Neuronal stem cell (in vitro differentiated cells): Measurements from ENCODE around the gene GLTP. TPM values are rescaled to one million over a fixed set of nuclear protein-coding genes. Genes with fewer than 3 reads are reported as not detected.
"Not testable (repeated sequence)": the region's sequence is repeated elsewhere in the genome, so short reads cannot be mapped to it uniquely, and the experiment has no call there.

Experiments
- DNase-seq: peaks from one replicate; pipeline ENCODE4 v3.0.0-alpha.2; 2013; ENCODE audit warnings: low spot score
- H2AFZ ChIP-seq: one replicate; pipeline ENCODE4 v1.6.1; 2013; ENCODE audit warnings: mild to moderate bottlenecking, low read length, inconsistent platforms
- H2AK5ac ChIP-seq: 2 replicates; pipeline ENCODE4 v1.6.1; 2013; ENCODE audit warnings: low read depth, mild to moderate bottlenecking, inconsistent platforms, low read length, moderate library complexity, mixed read lengths
- H2BK120ac ChIP-seq: 2 replicates; pipeline ENCODE4 v1.6.1; 2013; ENCODE audit warnings: low read depth, mild to moderate bottlenecking, inconsistent platforms, low read length, moderate library complexity, mixed read lengths
- H2BK12ac ChIP-seq: one replicate; pipeline ENCODE4 v1.6.1; 2013; ENCODE audit warnings: low read length, inconsistent platforms
- H2BK15ac ChIP-seq: 2 replicates; pipeline ENCODE4 v1.6.1; 2013; ENCODE audit warnings: mild to moderate bottlenecking, low read length, inconsistent platforms, mixed read lengths
- H2BK5ac ChIP-seq: one replicate; pipeline ENCODE4 v1.6.1; 2013; ENCODE audit warnings: inconsistent platforms, mild to moderate bottlenecking, low read length, moderate library complexity
- H3K14ac ChIP-seq: one replicate; pipeline ENCODE4 v1.6.1; 2013; ENCODE audit warnings: low read length, inconsistent platforms
- H3K18ac ChIP-seq: 2 replicates; pipeline ENCODE4 v1.6.1; 2013; ENCODE audit warnings: low read length, inconsistent platforms
- H3K23ac ChIP-seq: 2 replicates; pipeline ENCODE4 v1.6.1; 2013; ENCODE audit warnings: low read depth, mild to moderate bottlenecking, mixed read lengths, low read length, inconsistent platforms; ENCODE audit not compliant: poor library complexity
- H3K27ac ChIP-seq: replicated peaks from 3 replicates; pipeline ENCODE4 v1.5.1; 2013; ENCODE audit warnings: low read length, inconsistent platforms
- H3K27me3 ChIP-seq, 3 experiments: 2 replicates each; pipeline ENCODE4 v1.6.1; 2013; ENCODE audit warnings: low read length in 3 of 3, mild to moderate bottlenecking in 2 of 3, inconsistent platforms in 1 of 3, low read depth in 1 of 3, mixed read lengths in 1 of 3, moderate library complexity in 1 of 3; ENCODE audit not compliant: control insufficient read depth in 3 of 3, insufficient read depth in 3 of 3
- H3K36me3 ChIP-seq, 2 donors: replicated peaks in 1 of 2; 2 replicates each; pipeline ENCODE4 v1.6.1; 2013; ENCODE audit warnings: low read length in 2 of 2; ENCODE audit not compliant: control insufficient read depth in 2 of 2, insufficient read depth in 2 of 2
- H3K4ac ChIP-seq: 2 replicates; pipeline ENCODE4 v1.6.1; 2013; ENCODE audit warnings: inconsistent platforms, mild to moderate bottlenecking, low read length, moderate library complexity
- H3K4me1 ChIP-seq, 2 donors: 1 replicate in 1 of 2; 2 replicates in 1 of 2; pipeline ENCODE4 v1.6.1; 2013; ENCODE audit warnings: low read length in 2 of 2, low read depth in 1 of 2; ENCODE audit not compliant: control insufficient read depth in 2 of 2, insufficient read depth in 1 of 2
- H3K4me2 ChIP-seq: one replicate; pipeline ENCODE4 v1.6.1; 2013; ENCODE audit warnings: mild to moderate bottlenecking, low read length, inconsistent platforms; ENCODE audit not compliant: insufficient read depth, poor library complexity, severe bottlenecking
- H3K4me3 ChIP-seq, 2 donors: 2 replicates each; pipeline ENCODE4 v1.5.1; 2013; ENCODE audit warnings: low read length in 2 of 2, mild to moderate bottlenecking in 2 of 2, inconsistent platforms in 1 of 2, moderate library complexity in 1 of 2
- H3K79me1 ChIP-seq: one replicate; pipeline ENCODE4 v1.6.1; 2013; ENCODE audit warnings: low read depth, mild to moderate bottlenecking, inconsistent platforms, low read length, moderate library complexity
- H3K9ac ChIP-seq: one replicate; pipeline ENCODE4 v1.6.1; 2013; ENCODE audit warnings: mild to moderate bottlenecking, low read depth, low read length, inconsistent platforms; ENCODE audit not compliant: poor library complexity
- H3K9me3 ChIP-seq, 2 donors: replicated peaks in 1 of 2; 2 replicates each; pipeline versions ENCODE3 to v1.6.1; 2013; ENCODE audit warnings: low read length in 2 of 2, mild to moderate bottlenecking in 2 of 2, inconsistent platforms in 1 of 2, low read depth in 1 of 2, mixed read lengths in 1 of 2, moderate library complexity in 1 of 2; ENCODE audit not compliant: control insufficient read depth in 2 of 2, insufficient read depth in 1 of 2
- H4K8ac ChIP-seq: one replicate; pipeline ENCODE4 v1.6.1; 2013; ENCODE audit warnings: low read depth, mild to moderate bottlenecking, inconsistent platforms, low read length, moderate library complexity
- H4K91ac ChIP-seq: one replicate; pipeline ENCODE4 v1.6.1; 2013; ENCODE audit warnings: low read length, low read depth, mild to moderate bottlenecking, inconsistent platforms; ENCODE audit not compliant: poor library complexity
- WGBS, 2 donors: extraction: QIAGEN DNeasy Blood & Tissue Kit; methylation state at CpG; one replicate each; pipeline ENCODE4 v1.1.7; 2013; ENCODE audit warnings: missing lambda C conversion rate in 2 of 2, mixed read lengths in 1 of 2; ENCODE audit not compliant: insufficient read length in 2 of 2, insufficient replicate concordance in 1 of 2; ENCODE audit errors: extremely low coverage in 2 of 2; 5-methylcytosine and 5-hydroxymethylcytosine counted together
- polyA plus RNA-seq, 2 experiments: library from polyadenylated mRNA; stranded (reverse); fragments of 200-250 nt; gene quantifications; one replicate each; pipeline ENCODE4 v1.2.3, GENCODE V29; 2013

The GLTP gene
- polyA plus RNA-seq (2013, experiment 1 of 2), result 23.7 TPM
- 24.7 TPM for polyA plus RNA-seq (2013, experiment 2 of 2)

GRCh38 chr12:109880043-109880931, at the start of gene GLTP:
Gene GLTP, minus strand, starts transcription at chr12:109880541. Its CDS starts 167 bp downstream, at chr12:109880374.
- peak within 1 kb of the TSS; percentile 96 for H3K18ac ChIP-seq
- no peaks in the 10 kb centered on the region for H3K36me3 ChIP-seq
- H2AFZ ChIP-seq, result peak within 1 kb of the TSS; percentile 99
- no peak within 1 kb of the TSS for H3K27ac ChIP-seq
- no peak within 1 kb of the TSS for H2BK15ac ChIP-seq
- peaks cover 5% of the 10 kb centered on the region for H3K79me1 ChIP-seq
- H2BK5ac ChIP-seq, result no peak within 1 kb of the TSS
- peak within 1 kb of the TSS; percentile 83 for H3K4me2 ChIP-seq
- H2AK5ac ChIP-seq, result no peak within 1 kb of the TSS
- H3K23ac ChIP-seq, result peak within 1 kb of the TSS; percentile 25
- no peak within 1 kb of the TSS for H4K8ac ChIP-seq
- no peak within 1 kb of the TSS for H3K4ac ChIP-seq
- H3K4me1 ChIP-seq, result peaks cover 10 to 14% of the 10 kb centered on the region in 2 donors
- H3K27me3 ChIP-seq, result peaks cover 0 to 10% (median 10%) of the 10 kb centered on the region in 3 experiments
- no peaks in the 10 kb centered on the region for H3K9me3 ChIP-seq
- peak; percentile 83 for DNase-seq
- WGBS, 2 donors, result no CpG with 5 or more reads among the region's 92 CpGs
- peak within 1 kb of the TSS; percentile 90 for H3K14ac ChIP-seq
- H3K4me3 ChIP-seq, result peak within 1 kb of the TSS; percentile 86 to 92
- H4K91ac ChIP-seq, result no peak within 1 kb of the TSS
- H2BK12ac ChIP-seq, result no peak within 1 kb of the TSS
- H3K9ac ChIP-seq, result peak within 1 kb of the TSS; percentile 97
- no peak within 1 kb of the TSS for H2BK120ac ChIP-seq

DNA sequence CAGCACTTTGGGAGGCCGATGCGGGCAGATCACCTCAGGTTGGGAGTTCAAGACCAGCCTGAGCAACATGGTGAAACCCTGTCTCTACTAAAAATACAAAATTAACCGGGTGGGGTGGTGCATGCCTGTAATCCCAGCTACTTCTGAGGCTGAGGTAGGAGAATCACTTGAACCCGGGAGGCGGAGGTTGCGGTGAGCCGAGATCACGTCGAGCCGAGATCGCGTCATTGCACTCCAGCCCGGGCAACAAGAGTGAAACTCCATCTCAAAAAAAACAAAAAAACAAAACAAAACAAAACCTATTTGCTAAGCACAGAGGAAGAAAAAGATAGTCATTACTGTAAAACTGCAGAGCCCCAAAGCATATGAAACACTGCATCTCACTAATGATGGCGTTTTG, 49.0 kb upstream of the GLTP start:
- not testable (repeated sequence) for H3K4me3 ChIP-seq, H3K14ac ChIP-seq, H2AK5ac ChIP-seq, DNase-seq, H3K23ac ChIP-seq, H4K91ac ChIP-seq, H3K79me1 ChIP-seq, H3K4me1 ChIP-seq, H2BK15ac ChIP-seq, H3K18ac ChIP-seq, H3K4ac ChIP-seq, H2AFZ ChIP-seq, H3K27me3 ChIP-seq, H4K8ac ChIP-seq, H3K27ac ChIP-seq, H3K9me3 ChIP-seq, H2BK12ac ChIP-seq, H3K9ac ChIP-seq, H2BK5ac ChIP-seq, H3K4me2 ChIP-seq, H2BK120ac ChIP-seq
- WGBS, 2 donors, result no CpG with 5 or more reads among the region's 14 CpGs
- H3K36me3 ChIP-seq, result peaks cover 10 to 51% of the 10 kb centered on the region in 2 donors

GRCh38 chr12:109928058-109928656, 47.8 kb upstream of the GLTP start:
- no peaks in the 10 kb centered on the region for H3K4me1 ChIP-seq
- no peak overlapping the region for H3K4me2 ChIP-seq
- H2AFZ ChIP-seq, result no peak overlapping the region
- H3K27me3 ChIP-seq, result peaks cover 0 to 2% (median 0%) of the 10 kb centered on the region in 3 experiments
- no peak overlapping the region for H3K23ac ChIP-seq
- H3K14ac ChIP-seq, result no peak overlapping the region
- no peak overlapping the region for H2BK12ac ChIP-seq
- peaks cover 10 to 39% of the 10 kb centered on the region in 2 donors for H3K36me3 ChIP-seq
- no peak overlapping the region for H3K9ac ChIP-seq
- H2BK15ac ChIP-seq, result no peak overlapping the region
- H3K18ac ChIP-seq, result peak overlapping the region; percentile 13
- H3K4me3 ChIP-seq, result no peak overlapping the region
- H2AK5ac ChIP-seq, result no peak overlapping the region
- H2BK120ac ChIP-seq, result no peak overlapping the region
- H3K4ac ChIP-seq, result no peak overlapping the region
- no peak for DNase-seq
- no peak overlapping the region for H3K27ac ChIP-seq
- H3K79me1 ChIP-seq, result peaks cover 3% of the 10 kb centered on the region
- no peak overlapping the region for H2BK5ac ChIP-seq
- no peak overlapping the region for H4K8ac ChIP-seq
- WGBS, 2 donors, result no CpG with 5 or more reads among the region's 12 CpGs
- no peak overlapping the region for H4K91ac ChIP-seq
- H3K9me3 ChIP-seq, result no peaks in the 10 kb centered on the region

- Histone ChIP-seq H3K4me1 (peaks cover 0 to 2% of the 10 kb centered on the region in 2 donors), H4K8ac (no peak overlapping the region), H3K9ac (no peak overlapping the region), H4K91ac (no peak overlapping the region), H2BK15ac (no peak overlapping the region), H3K9me3 (no peaks in the 10 kb centered on the region), H3K4me2 (no peak overlapping the region), H2AK5ac (no peak overlapping the region), H3K4me3 (no peak overlapping the region), H3K79me1 (peaks cover 3% of the 10 kb centered on the region), H2BK5ac (no peak overlapping the region), H3K36me3 (peaks cover 7 to 34% of the 10 kb centered on the region in 2 donors), H3K27ac (no peak overlapping the region), H3K4ac (no peak overlapping the region), H2AFZ (no peak overlapping the region), H3K14ac (no peak overlapping the region), H3K27me3 (peaks cover 0 to 2% (median 0%) of the 10 kb centered on the region in 3 experiments), H3K23ac (no peak overlapping the region), H2BK12ac (no peak overlapping the region), H3K18ac (no peak overlapping the region), H2BK120ac (no peak overlapping the region)
- WGBS, 2 donors, result no CpG with 5 or more reads among the region's 8 CpGs
- DNase-seq, result no peak
Measured at GRCh38 chr12:109927622-109928021, 47.3 kb upstream of the GLTP start.
